Suprapubic skin (tissue), 4 donors: ENCODE results near the gene GCLC.

Source experiments
- CTCF ChIP-seq, 2 donors: fragments of 200-600 bp in 1 of 2; fragments of 450-650 bp in 1 of 2; sonication (generic) in 1 of 2; IDR thresholded peaks; one replicate each; pipeline ENCODE4 v1.5.1; 2016 to 2019; ENCODE audit warnings: antibody characterized with exemption in 2 of 2, mild to moderate bottlenecking in 1 of 2, moderate library complexity in 1 of 2
- POLR2A ChIP-seq, 2 donors: fragments of 450-650 bp; IDR thresholded peaks; one replicate each; pipeline ENCODE4 v1.6.1; 2017; ENCODE audit warnings: antibody characterized with exemption in 2 of 2, mild to moderate bottlenecking in 2 of 2, moderate library complexity in 2 of 2
- POLR2AphosphoS5 ChIP-seq, 3 donors: sonication (generic); formaldehyde crosslinking; IDR thresholded peaks; one replicate each; pipeline ENCODE4 v1.6.1; 2017; ENCODE audit warnings: antibody characterized with exemption in 3 of 3

DNA sequence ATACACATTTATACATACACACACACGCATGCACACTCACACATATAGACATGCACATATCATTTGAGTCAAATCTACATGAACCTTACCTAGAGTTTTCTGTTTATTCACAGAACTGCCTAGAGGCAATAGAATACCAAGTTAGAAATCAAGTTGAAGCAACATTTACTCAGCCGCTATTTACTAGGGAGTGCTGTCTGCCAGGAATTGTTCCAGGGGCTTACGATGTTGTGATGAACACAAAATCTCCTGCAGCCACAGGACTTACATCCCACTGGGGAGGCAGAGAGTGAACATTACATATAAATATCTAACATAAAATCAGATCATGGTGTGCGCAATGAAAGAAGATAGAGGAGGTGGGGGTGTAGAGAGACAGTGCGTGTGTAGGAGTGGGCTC is 80.4 kb downstream of the GCLC start:
- no peak for TF ChIP-seq POLR2AphosphoS5 (IDR thresholded peaks at IDR 0.05)
- TF ChIP-seq CTCF (IDR thresholded peaks at IDR 0.05) = no peak
- TF ChIP-seq POLR2A (IDR thresholded peaks at IDR 0.05) = no peak
